H1 (cell line): ENCODE results near the gene NSF. TPM values are rescaled to one million over a fixed set of nuclear protein-coding genes. Genes with fewer than 3 reads are reported as not detected.

ENCODE experiments used
- CTCF ChIA-PET: fragments of 300-600 bp; sonication (Branson Sonifier 250); formaldehyde crosslinking; loops from one replicate; lab custom pipeline; 2021; ENCODE audit not compliant: partially characterized antibody; lab: Charles Lee
- POLR2A ChIA-PET: fragments of 300-600 bp; sonication (Branson Sonifier 250); formaldehyde crosslinking; loops from one replicate; lab custom pipeline; 2021; ENCODE audit warnings: inconsistent platforms; ENCODE audit not compliant: partially characterized antibody; lab: Charles Lee
- DNase-seq, 2 experiments: peaks; one replicate each; pipeline versions ENCODE4 v3.0.0 to v3.0.0-alpha.2; 2010 to 2022; ENCODE audit warnings: low spot score in 2 of 2, low read depth in 1 of 2, mixed read lengths in 1 of 2
- FAIRE-seq: peaks from 2 replicates; lab custom pipeline; 2011; peaks lifted over from hg19 to GRCh38; lab: Jason Lieb, UNC
- H2AFZ ChIP-seq: 2 replicates; pipeline ENCODE4 v1.8.1; 2012; ENCODE audit warnings: low read length, inconsistent platforms
- H2AK5ac ChIP-seq: 2 replicates; pipeline ENCODE4 v1.6.1; 2013; ENCODE audit warnings: low read depth, low read length
- H2BK120ac ChIP-seq: replicated peaks from 2 replicates; pipeline ENCODE3; 2013; ENCODE audit warnings: low read depth, low read length, inconsistent platforms
- H2BK12ac ChIP-seq: 2 replicates; pipeline ENCODE4 v1.6.1; 2013; ENCODE audit warnings: low read depth, low read length
- H2BK15ac ChIP-seq: 2 replicates; pipeline ENCODE4 v1.6.1; 2013; ENCODE audit warnings: low read length
- H2BK20ac ChIP-seq: 2 replicates; pipeline ENCODE4 v1.6.1; 2013; ENCODE audit warnings: low read length
- H2BK5ac ChIP-seq: 2 replicates; pipeline ENCODE4 v1.6.1; 2013; ENCODE audit warnings: low read depth, low read length
- H3K14ac ChIP-seq: 2 replicates; pipeline ENCODE4 v1.6.1; 2013; ENCODE audit warnings: inconsistent platforms; ENCODE audit not compliant: insufficient read length
- H3K18ac ChIP-seq: 2 replicates; pipeline ENCODE4 v1.6.1; 2013; ENCODE audit warnings: low read length; ENCODE audit errors: extremely low read depth
- H3K23ac ChIP-seq: 2 replicates; pipeline ENCODE4 v1.6.1; 2013; ENCODE audit warnings: inconsistent platforms; ENCODE audit not compliant: insufficient read length
- H3K23me2 ChIP-seq: 2 replicates; pipeline ENCODE4 v1.6.1; 2013; ENCODE audit warnings: low read depth, low read length
- H3K27ac ChIP-seq: 2 replicates; pipeline ENCODE4 v1.6.1; 2011; ENCODE audit warnings: low read depth, low read length, inconsistent platforms
- H3K27me3 ChIP-seq, 4 experiments: replicated peaks in 1 of 4; 1 replicate in 1 of 4; 2 replicates in 3 of 4; pipeline versions ENCODE4 v1.6.1 to v1.8.1; 2011 to 2013; ENCODE audit warnings: low read length in 3 of 4, mild to moderate bottlenecking in 3 of 4, inconsistent platforms in 2 of 4, mixed read lengths in 2 of 4, moderate library complexity in 1 of 4; ENCODE audit not compliant: control insufficient read depth in 3 of 4, insufficient read depth in 3 of 4; ENCODE audit errors: extremely low read depth in 1 of 4
- H3K36me3 ChIP-seq, 4 experiments: 2 replicates each; pipeline versions ENCODE4 v1.6.1 to v1.8.1; 2011 to 2013; ENCODE audit warnings: mild to moderate bottlenecking in 4 of 4, low read length in 3 of 4, moderate library complexity in 2 of 4, control low read depth in 1 of 4, inconsistent platforms in 1 of 4; ENCODE audit not compliant: insufficient read depth in 4 of 4, control insufficient read depth in 2 of 4
- H3K4ac ChIP-seq: replicated peaks from 2 replicates; pipeline ENCODE3; 2013; ENCODE audit warnings: low read length, low read depth, mixed read lengths, inconsistent platforms; ENCODE audit not compliant: insufficient read length
- H3K4me1 ChIP-seq, 4 experiments: replicated peaks in 1 of 4; 1 replicate in 1 of 4; 2 replicates in 3 of 4; pipeline versions ENCODE4 v1.6.1 to v1.8.1; 2011 to 2013; ENCODE audit warnings: low read length in 3 of 4, inconsistent platforms in 2 of 4, mixed read lengths in 1 of 4; ENCODE audit not compliant: insufficient read depth in 4 of 4, control insufficient read depth in 3 of 4
- H3K4me2 ChIP-seq, 2 experiments: 2 replicates each; pipeline versions ENCODE4 v1.6.1 to v1.8.1; 2011 to 2013; ENCODE audit warnings: low read depth in 2 of 2, low read length in 2 of 2, control low read depth in 1 of 2, inconsistent platforms in 1 of 2, mild to moderate bottlenecking in 1 of 2; ENCODE audit not compliant: insufficient read depth in 1 of 2
- H3K4me3 ChIP-seq, 4 experiments: fragments of 200-600, 300-600 bp in 1 of 4; sonication (generic), shearing (Covaris generic), sonication (Bioruptor Twin) in 1 of 4; 2 replicates each; pipeline versions ENCODE4 v1.5.1 to v1.8.1; 2011 to 2016; ENCODE audit warnings: low read length in 4 of 4, low read depth in 3 of 4, control low read depth in 2 of 4, inconsistent platforms in 2 of 4, mild to moderate bottlenecking in 2 of 4, mixed read lengths in 1 of 4, moderate library complexity in 1 of 4; ENCODE audit not compliant: insufficient read depth in 2 of 4; ENCODE audit errors: extremely low read depth in 1 of 4
- H3K56ac ChIP-seq: replicated peaks from 2 replicates; pipeline ENCODE3; 2013; ENCODE audit warnings: low read depth, mild to moderate bottlenecking, mixed read lengths, low read length, inconsistent platforms; ENCODE audit not compliant: insufficient read length
- H3K79me1 ChIP-seq: 2 replicates; pipeline ENCODE4 v1.6.1; 2013; ENCODE audit warnings: low read depth, low read length, control low read depth
- H3K79me2 ChIP-seq, 2 experiments: 2 replicates each; pipeline versions ENCODE4 v1.6.1 to v1.8.1; 2012 to 2013; ENCODE audit warnings: low read length in 2 of 2, mild to moderate bottlenecking in 2 of 2, inconsistent platforms in 1 of 2; ENCODE audit not compliant: insufficient read depth in 2 of 2, control insufficient read depth in 1 of 2
- H3K9ac ChIP-seq, 4 experiments: replicated peaks in 1 of 4; 1 replicate in 1 of 4; 2 replicates in 3 of 4; pipeline versions ENCODE4 v1.6.1 to v1.8.1; 2011 to 2013; ENCODE audit warnings: low read depth in 3 of 4, low read length in 3 of 4, control low read depth in 2 of 4, mild to moderate bottlenecking in 2 of 4, moderate library complexity in 2 of 4, inconsistent platforms in 1 of 4; ENCODE audit errors: extremely low read depth in 1 of 4
- H3K9me3 ChIP-seq, 2 experiments: 2 replicates each; pipeline versions ENCODE4 v1.6.1 to v1.8.1; 2012 to 2013; ENCODE audit warnings: mild to moderate bottlenecking in 2 of 2, moderate library complexity in 2 of 2, control low read depth in 1 of 2, inconsistent platforms in 1 of 2, low read depth in 1 of 2, low read length in 1 of 2, mixed read lengths in 1 of 2; ENCODE audit not compliant: insufficient read depth in 2 of 2
- H4K20me1 ChIP-seq, 2 experiments: replicated peaks in 1 of 2; 2 replicates each; pipeline versions ENCODE3 to v1.8.1; 2011 to 2013; ENCODE audit warnings: inconsistent platforms in 2 of 2, low read length in 2 of 2, mild to moderate bottlenecking in 1 of 2; ENCODE audit not compliant: insufficient read depth in 2 of 2, control insufficient read depth in 1 of 2
- H4K5ac ChIP-seq: 2 replicates; pipeline ENCODE4 v1.6.1; 2013; ENCODE audit warnings: low read length, low read depth, mixed read lengths, inconsistent platforms; ENCODE audit not compliant: insufficient read length
- H4K8ac ChIP-seq: 2 replicates; pipeline ENCODE4 v1.8.0; 2013; ENCODE audit warnings: mild to moderate bottlenecking, moderate library complexity, low read length, inconsistent platforms; ENCODE audit not compliant: insufficient read depth; ENCODE audit errors: extremely low read depth
- H4K91ac ChIP-seq: replicated peaks from 2 replicates; pipeline ENCODE3; 2013; ENCODE audit warnings: low read length, mixed read lengths, inconsistent platforms; ENCODE audit not compliant: insufficient read length
- ATF3 ChIP-seq: IDR thresholded peaks from 2 replicates; pipeline ENCODE4 v1.6.1; 2011; ENCODE audit warnings: low read depth, mild to moderate bottlenecking, low read length; ENCODE audit not compliant: insufficient read depth
- CEBPB ChIP-seq: IDR thresholded peaks from 2 replicates; pipeline ENCODE4 v1.6.1; 2012; ENCODE audit warnings: low read depth, low read length
- CTCF ChIP-seq, 3 experiments: IDR thresholded peaks; 1 replicate in 2 of 3; 2 replicates in 1 of 3; pipeline versions ENCODE4 v1.5.1 to v1.6.1; 2011; ENCODE audit warnings: low read length in 3 of 3, mild to moderate bottlenecking in 3 of 3, inconsistent platforms in 2 of 3, low read depth in 1 of 3, moderate library complexity in 1 of 3; ENCODE audit not compliant: insufficient read depth in 1 of 3; ENCODE audit errors: control extremely low read depth in 1 of 3
- JUND ChIP-seq: IDR thresholded peaks from 2 replicates; pipeline ENCODE4 v1.6.1; 2011; ENCODE audit warnings: mild to moderate bottlenecking, improper control_type of control experiment, low read length
- KDM1A ChIP-seq: fragments of 200-600, 300-600 bp; sonication (generic); IDR thresholded peaks from 2 replicates; pipeline ENCODE4 v1.7.1; 2016; ENCODE audit warnings: mild to moderate bottlenecking, low read length, borderline replicate concordance
- NANOG ChIP-seq: IDR thresholded peaks from 2 replicates; pipeline ENCODE4 v1.6.1; 2011; ENCODE audit warnings: low read length, low read depth, mild to moderate bottlenecking, inconsistent platforms; ENCODE audit not compliant: insufficient read depth, poor library complexity, severe bottlenecking
- RAD21 ChIP-seq, 2 experiments: IDR thresholded peaks in 1 of 2; conservative IDR thresholded peaks in 1 of 2; 2 replicates each; pipeline ENCODE4 v1.6.1; 2011; ENCODE audit warnings: low read depth in 2 of 2, low read length in 2 of 2, improper control_type of control experiment in 1 of 2, inconsistent platforms in 1 of 2, mild to moderate bottlenecking in 1 of 2, moderate library complexity in 1 of 2
- SP1 ChIP-seq: IDR thresholded peaks from 2 replicates; pipeline ENCODE4 v1.6.1; 2011; ENCODE audit warnings: low read depth, low read length
- WGBS, 2 experiments: shearing (Covaris generic) in 1 of 2; methylation state at CpG; one replicate each; pipeline versions ENCODE4 v1.1.6 to v1.1.7; 2013 to 2015; ENCODE audit warnings: low lambda C conversion rate in 2 of 2, mixed read lengths in 2 of 2, inconsistent platforms in 1 of 2, low coverage in 1 of 2, missing lambda C conversion rate in 1 of 2; ENCODE audit not compliant: insufficient replicate concordance in 2 of 2, insufficient coverage in 1 of 2, insufficient read length in 1 of 2; ENCODE audit errors: extremely low coverage in 1 of 2, missing lambda C conversion rate in 1 of 2; 5-methylcytosine and 5-hydroxymethylcytosine counted together
- polyA plus RNA-seq, 7 experiments: library from polyadenylated mRNA; depleted of rRNA in 3 of 7; stranded (reverse) in 5 of 7; unstranded in 2 of 7; fragments of >200 nt in 5 of 7; fragments of 200-250 nt in 2 of 7; gene quantifications; 1 replicate in 5 of 7; 2 replicates in 1 of 7; 4 replicates in 1 of 7; pipeline versions ENCODE4 v1.2.1 to v1.2.3, GENCODE V29; 2011 to 2013; ENCODE audit warnings: missing spikeins in 2 of 7, mixed read lengths in 2 of 7
- total RNA-seq: library from RNA; stranded (reverse); fragmentation: NEBNext Ultra II Directional; extraction: Animal tissue kit (Norgen Biotek cat#: 25700); gene quantifications from 2 replicates; pipeline ENCODE4 v1.2.1, GENCODE V29; 2021

The NSF gene
- total and polyA plus RNA-seq, 2 of the 8 experiments (the other 6 are each of a cell fraction or from before 2014, with no cell fraction given) = 13.0 to 27.7 TPM

- H4K5ac ChIP-seq = no peak overlapping the region
- H3K18ac ChIP-seq = no peak overlapping the region; the same call in 1 of the 2 replicates
- H2AFZ ChIP-seq = no peak overlapping the region
- CTCF ChIA-PET = interaction anchor here (0.6 to 10.7 kb wide), 18 partner anchors 10 to 130 kb away, joined by 3 to 81 read pairs (median 4); no protein-coding TSS in a partner anchor
- no peak overlapping the region for H3K23ac ChIP-seq
- no peaks in the 10 kb centered on the region for H3K79me1 ChIP-seq
- peaks cover 0 to 5% (median 0%) of the 10 kb centered on the region in 4 experiments; a peak in 3 of 7 replicates for H3K4me1 ChIP-seq
- no peaks in the 10 kb centered on the region for H3K9me3 ChIP-seq
- no peak overlapping the region for H2BK120ac ChIP-seq
- H2BK12ac ChIP-seq = 0 out of 2 replicates have a peak overlapping the region, but pooled peaks have one; percentile 50
- H2BK20ac ChIP-seq = no peak overlapping the region
- peak overlapping the region; percentile 61; the same call in 1 of the 2 replicates for H2BK15ac ChIP-seq
- FAIRE-seq = peak; percentile 70
- H3K27ac ChIP-seq = no peak overlapping the region
- no peak overlapping the region for H3K4me3 ChIP-seq
- no peaks in the 10 kb centered on the region for H3K79me2 ChIP-seq
- no peak overlapping the region for H3K9ac ChIP-seq
- peak overlapping the region; percentile 40 for H3K4ac ChIP-seq
- peak in 1 of 2 experiments; percentile 69 for DNase-seq
- no peak overlapping the region for H3K56ac ChIP-seq
- no peaks in the 10 kb centered on the region for H3K23me2 ChIP-seq
- no peak overlapping the region for H3K4me2 ChIP-seq
- peak overlapping the region; percentile 27; the same call in 1 of the 2 replicates for H2BK5ac ChIP-seq
- H3K14ac ChIP-seq = no peak overlapping the region
- no peak overlapping the region for H4K8ac ChIP-seq
- no peaks in the 10 kb centered on the region for H3K36me3 ChIP-seq
- peaks cover 0 to 2% of the 10 kb centered on the region in 2 experiments for H4K20me1 ChIP-seq
- 76% methylated on average over 9 of the region's 9 CpGs; no CpG with 5 or more reads in 1 of the 2 experiments for WGBS, 2 experiments
- H3K27me3 ChIP-seq = peaks cover 0 to 37% (median 26%) of the 10 kb centered on the region in 4 experiments; a peak in 6 of 7 replicates
- POLR2A ChIA-PET = no interaction called here
- no peak overlapping the region for H4K91ac ChIP-seq
- no peak overlapping the region; the same call in 1 of the 2 replicates for H2AK5ac ChIP-seq
- TF ChIP-seq CTCF (IDR thresholded peaks at IDR 0.05; ENCODE audit: control extremely low read depth in 1 of 3, insufficient read depth in 1 of 3, low read depth in 1 of 3, low read length in 3 of 3) = peak; percentile 88 to 91 (median 90)
- TF ChIP-seq JUND = no peak
- no peak for TF ChIP-seq NANOG
- TF ChIP-seq CEBPB = no peak
- TF ChIP-seq KDM1A = no peak
- no peak for TF ChIP-seq ATF3
- peak; percentile 89 to 90 for TF ChIP-seq RAD21 (IDR thresholded peaks at IDR 0.05 in 1 of 2, conservative IDR thresholded peaks at IDR 0.05 in 1 of 2; ENCODE audit: low read depth in 2 of 2, low read length in 2 of 2)
- TF ChIP-seq SP1 = no peak
Measured at GRCh38 chr17:46782250-46782953, 191.9 kb downstream of the NSF start.
